Right lobe of liver (tissue), 6 donors: ENCODE data around the gene KCTD20. TPM values are rescaled to one million over a fixed set of nuclear protein-coding genes. Genes with fewer than 3 reads are reported as not detected.

Source experiments
- ATAC-seq, 4 donors: fragments of 200-7000 bp; cut with Tn5 transposase; one replicate each; pipeline ENCODE4 v1.9.1; 2020; ENCODE audit warnings: mild to moderate bottlenecking in 4 of 4, moderate library complexity in 4 of 4
- DNase-seq, 3 donors: peaks; one replicate each; pipeline ENCODE4 v3.0.0-alpha.2; 2020
- H3K27ac ChIP-seq, 3 donors: fragments of 200-600 bp; one replicate each; pipeline ENCODE4 v1.8.0; 2022
- H3K27me3 ChIP-seq, 2 donors: fragments of 200-600 bp; one replicate each; pipeline ENCODE4 v1.8.0; 2022
- H3K36me3 ChIP-seq, 4 donors: fragments of 200-600 bp; sonication (generic) in 1 of 4; one replicate each; pipeline versions ENCODE4 v1.5.1 to v1.8.0; 2017 to 2022; ENCODE audit warnings: control low read depth in 1 of 4
- H3K4me1 ChIP-seq, 4 donors: fragments of 200-600 bp; sonication (generic) in 1 of 4; one replicate each; pipeline versions ENCODE4 v1.5.1 to v1.8.0; 2017 to 2022; ENCODE audit warnings: control low read depth in 1 of 4
- H3K4me3 ChIP-seq, 3 donors: fragments of 200-600 bp; one replicate each; pipeline ENCODE4 v1.8.0; 2022
- H3K9me3 ChIP-seq, 4 donors: fragments of 200-600 bp; sonication (generic) in 1 of 4; one replicate each; pipeline versions ENCODE4 v1.5.1 to v1.8.0; 2017 to 2022; ENCODE audit warnings: control low read depth in 1 of 4
- CTCF ChIP-seq, 4 donors: fragments of 200-600 bp in 3 of 4; fragments of 450-650 bp in 1 of 4; IDR thresholded peaks; one replicate each; pipeline versions ENCODE4 v1.5.1 to v1.8.0; 2016 to 2022; ENCODE audit warnings: antibody characterized with exemption in 4 of 4, mild to moderate bottlenecking in 2 of 4
- POLR2A ChIP-seq: fragments of 450-650 bp; IDR thresholded peaks from one replicate; pipeline ENCODE4 v1.6.1; 2017; ENCODE audit warnings: antibody characterized with exemption, mild to moderate bottlenecking
- WGBS: methylation state at CpG from one replicate; pipeline ENCODE4 v1.1.6; 2018; ENCODE audit warnings: low coverage, low lambda C conversion rate; ENCODE audit not compliant: insufficient coverage; ENCODE audit errors: missing lambda C conversion rate; 5-methylcytosine and 5-hydroxymethylcytosine counted together
- intact Hi-C, 2 donors: fragments of 100-400 bp; cut with DNase I; formaldehyde crosslinking; loops; one replicate each; pipeline versions ENCODE4 v1.11.2 to v1.14.1; 2022
- total RNA-seq, 6 experiments: library from RNA; depleted of rRNA in 2 of 6; stranded (reverse); fragments of >200 nt in 2 of 6; fragmentation: NEBNext Ultra II Directional in 3 of 6; extraction: Animal tissue kit (Norgen Biotek cat#: 25700) in 3 of 6; gene quantifications; one replicate each; pipeline versions ENCODE4 v1.1.0 to v1.2.4, GENCODE V29; 2016 to 2023
- donor health status: DM: no; HTN: yes; CAD: no.
- donor health status: DM: no; HTN: no; CAD: no.
- donor health status: DM: no; HTN: no; CAD: no.
- donor health status: DM: no; HTN: yes; CAD: no.
- donor health status: DM: no; HTN: yes; CAD: no.

KCTD20 gene
- total RNA-seq, 6 experiments from 2014 or later: 24.8 to 48.8 (median 33.5) TPM

DNA sequence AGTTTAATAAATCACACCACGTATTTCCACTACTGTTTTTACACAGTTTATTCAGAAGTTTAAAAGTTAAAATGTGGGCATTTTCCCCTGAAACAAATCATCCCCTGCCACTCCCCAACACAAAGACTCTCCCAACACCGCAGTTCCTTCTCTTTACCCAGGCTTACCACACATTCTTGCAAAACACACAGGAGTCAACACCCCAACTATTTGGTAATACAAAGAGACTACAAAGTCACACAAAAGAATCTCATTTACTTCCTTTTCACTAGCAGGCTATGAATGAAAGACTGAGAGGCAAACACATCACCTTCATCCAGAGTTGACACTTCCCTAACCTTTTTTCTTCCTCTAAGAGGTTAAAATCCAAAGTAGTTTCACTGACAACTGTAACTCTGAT lies 51.1 kb downstream of the KCTD20 start:
- Histone ChIP-seq H3K27ac (no peak overlapping the region), H3K27me3 (no peaks in the 10 kb centered on the region), H3K36me3 (peaks cover 0 to 36% (median 1%) of the 10 kb centered on the region in 4 donors), H3K4me3 (no peak overlapping the region), H3K4me1 (peaks cover 0 to 13% (median 0%) of the 10 kb centered on the region in 4 donors), H3K9me3 (no peaks in the 10 kb centered on the region)
- ATAC-seq (peak; percentile 60 to 85 (median 72)), DNase-seq (no peak)
- TF ChIP-seq CTCF (IDR thresholded peaks at IDR 0.05): no peak
- TF ChIP-seq POLR2A: no peak
- WGBS: 34% methylated on average over 2 of the region's 2 CpGs
- intact Hi-C loops: no loop called here

DNA sequence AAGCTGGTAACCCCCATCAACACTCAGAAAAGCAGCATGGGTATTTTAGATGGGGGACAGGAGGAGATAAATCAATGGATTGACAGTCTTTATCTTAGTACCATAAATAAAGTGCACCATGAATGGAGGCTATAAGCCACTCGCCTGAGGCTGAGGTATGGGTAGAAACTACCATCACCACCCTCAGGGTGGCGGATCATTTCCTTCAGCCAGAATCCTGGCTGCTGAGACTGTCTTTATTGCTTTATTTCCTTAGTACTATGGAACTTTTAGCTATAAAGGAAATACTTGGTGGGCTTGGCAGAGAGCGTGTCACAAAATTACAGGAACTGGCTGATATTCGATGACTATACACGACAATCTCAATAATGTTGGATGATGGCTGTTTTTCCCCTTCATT lies 52.3 kb downstream of the KCTD20 start:
- no peaks in the 10 kb centered on the region for H3K9me3 ChIP-seq
- TF ChIP-seq CTCF (IDR thresholded peaks at IDR 0.05): no peak
- no peak for TF ChIP-seq POLR2A
- WGBS: 97% methylated on average over 3 of the region's 5 CpGs
- peaks cover 0 to 42% (median 3%) of the 10 kb centered on the region in 4 donors for H3K36me3 ChIP-seq
- peaks cover 0 to 13% (median 0%) of the 10 kb centered on the region in 4 donors for H3K4me1 ChIP-seq
- H3K27me3 ChIP-seq: no peaks in the 10 kb centered on the region
- intact Hi-C loops: no loop called here
- ATAC-seq (no peak), DNase-seq (no peak)
- no peak overlapping the region for H3K4me3 ChIP-seq
- no peak overlapping the region for H3K27ac ChIP-seq

DNA sequence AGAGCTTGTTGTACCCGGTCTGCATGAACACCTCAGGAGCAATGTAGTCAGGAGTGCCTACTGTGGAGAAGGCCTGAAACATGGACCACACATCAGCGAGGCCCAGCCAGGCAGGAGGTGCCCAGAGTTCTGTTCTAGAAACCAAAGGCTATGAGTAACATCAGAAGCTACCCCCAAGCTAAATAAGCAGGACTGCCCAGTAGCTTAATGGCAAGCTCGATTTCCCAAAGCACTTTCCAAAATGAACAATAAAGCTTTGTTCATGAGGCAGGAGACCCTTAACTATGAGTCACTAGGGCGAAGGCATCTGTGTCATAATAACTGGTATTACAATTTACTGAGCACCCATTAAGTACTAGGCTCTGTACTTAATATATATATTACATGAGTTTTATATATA lies 57.1 kb downstream of the KCTD20 start:
- no peak overlapping the region for H3K4me3 ChIP-seq
- no peaks in the 10 kb centered on the region for H3K9me3 ChIP-seq
- intact Hi-C loops: no loop called here
- no peak overlapping the region for H3K27ac ChIP-seq
- no peaks in the 10 kb centered on the region for H3K4me1 ChIP-seq
- no peak for DNase-seq
- WGBS: 79% methylated on average over 2 of the region's 4 CpGs
- TF ChIP-seq POLR2A (no peak), CTCF (IDR thresholded peaks at IDR 0.05) (no peak)
- ATAC-seq: no peak
- no peaks in the 10 kb centered on the region for H3K27me3 ChIP-seq
- peaks cover 0 to 46% (median 3%) of the 10 kb centered on the region in 4 donors for H3K36me3 ChIP-seq

DNA sequence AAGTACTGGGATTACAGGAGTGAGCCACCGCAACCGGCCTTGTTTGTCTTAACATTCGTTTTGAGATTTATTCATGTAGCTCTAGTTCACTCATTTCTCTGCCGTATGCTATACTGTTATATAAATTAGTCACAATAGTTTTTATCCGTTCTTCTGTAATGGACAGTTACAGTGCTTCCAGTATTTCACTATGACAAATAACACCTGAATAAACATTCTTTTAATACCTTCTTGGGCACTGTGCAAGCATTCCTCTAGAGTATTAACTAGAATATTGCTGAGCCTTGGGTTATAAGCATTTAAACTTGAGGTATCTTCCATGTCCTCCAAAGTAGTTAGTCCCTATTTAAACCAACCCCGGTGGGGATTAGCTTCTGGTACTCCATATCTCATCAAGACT lies 58.9 kb downstream of the KCTD20 start:
- DNase-seq (no peak), ATAC-seq (no peak)
- TF ChIP-seq POLR2A (no peak), CTCF (IDR thresholded peaks at IDR 0.05) (no peak)
- H3K4me3 ChIP-seq: no peak overlapping the region
- H3K27ac ChIP-seq: no peak overlapping the region
- H3K4me1 ChIP-seq: no peaks in the 10 kb centered on the region
- H3K36me3 ChIP-seq: peaks cover 0 to 28% (median 3%) of the 10 kb centered on the region in 4 donors
- 84% methylated on average over 6 of the region's 6 CpGs for WGBS
- no peaks in the 10 kb centered on the region for H3K9me3 ChIP-seq
- intact Hi-C loops: no loop called here
- no peaks in the 10 kb centered on the region for H3K27me3 ChIP-seq

DNA sequence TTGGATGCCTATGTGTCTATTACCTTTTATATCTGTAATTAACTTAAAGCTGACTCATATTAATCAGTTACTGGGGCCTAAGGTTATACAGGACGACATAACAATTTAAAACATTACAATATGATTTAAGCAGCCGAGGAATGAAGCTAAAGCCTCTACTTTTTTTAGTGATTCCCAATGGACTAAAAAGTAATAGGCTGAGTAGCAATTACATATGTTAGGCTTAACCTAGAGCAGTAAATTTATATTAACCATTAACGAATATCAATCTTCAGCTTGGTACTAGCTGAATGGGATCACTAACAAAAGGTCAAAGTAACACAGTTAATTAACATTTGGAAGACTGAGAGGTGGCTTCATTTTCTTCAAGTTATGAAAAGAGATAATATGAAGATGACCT lies 61.4 kb downstream of the KCTD20 start:
- Histone ChIP-seq H3K4me3 (no peak overlapping the region), H3K27me3 (no peaks in the 10 kb centered on the region), H3K36me3 (peaks cover 0 to 12% (median 2%) of the 10 kb centered on the region in 4 donors), H3K4me1 (no peaks in the 10 kb centered on the region), H3K9me3 (no peaks in the 10 kb centered on the region), H3K27ac (no peak overlapping the region)
- TF ChIP-seq POLR2A (no peak), CTCF (IDR thresholded peaks at IDR 0.05) (no peak)
- DNase-seq (no peak), ATAC-seq (no peak)
- 93% methylated on average over 3 of the region's 3 CpGs for WGBS
- intact Hi-C loops: no loop called here
